GM21825 (cell line): ENCODE results near the gene TMEM40.
"Not testable (repeated sequence)": the region's sequence is repeated elsewhere in the genome, so short reads cannot be mapped to it uniquely, and the experiment has no call there.

Experiments
- ATAC-seq: cut with Tn5 transposase; IDR thresholded peaks from one replicate; pipeline ENCODE4 v1.9.1; 2021; ENCODE audit warnings: mild to moderate bottlenecking, moderate library complexity; ENCODE audit not compliant: unreplicated experiment

Gene TMEM40

GRCh38 chr3:12752102-12752501 lies 7.0 kb downstream of the TMEM40 start:
- no peak for ATAC-seq

- no peak for ATAC-seq
Measured at GRCh38 chr3:12751571-12751970, 7.5 kb downstream of the TMEM40 start.

- ATAC-seq, result peak; percentile 74
Measured at GRCh38 chr3:12750658-12751071, 8.4 kb downstream of the TMEM40 start.

GRCh38 chr3:12750223-12750622 lies 8.8 kb downstream of the TMEM40 start:
- ATAC-seq, result peak; percentile 22

GRCh38 chr3:12748477-12748876 lies 10.6 kb downstream of the TMEM40 start:
- ATAC-seq, result no peak

GRCh38 chr3:12746419-12746818 lies 12.6 kb downstream of the TMEM40 start:
- no peak for ATAC-seq

GRCh38 chr3:12744326-12744725 lies 14.7 kb downstream of the TMEM40 start:
- no peak for ATAC-seq

- ATAC-seq, result no peak
Measured at GRCh38 chr3:12743583-12743982, 15.5 kb downstream of the TMEM40 start.

- ATAC-seq, result no peak
Measured at GRCh38 chr3:12742330-12743107, 16.5 kb downstream of the TMEM40 start.

- ATAC-seq, result no peak
Measured at GRCh38 chr3:12741209-12741608, 17.9 kb downstream of the TMEM40 start.

GRCh38 chr3:12737833-12738232 lies 21.2 kb downstream of the TMEM40 start:
- no peak for ATAC-seq

- ATAC-seq, result no peak
Measured at GRCh38 chr3:12737319-12737718, 21.7 kb downstream of the TMEM40 start.

GRCh38 chr3:12734960-12735359 lies 24.1 kb downstream of the TMEM40 start:
- ATAC-seq, result no peak

GRCh38 chr3:12733566-12733965 lies 25.5 kb downstream of the TMEM40 start:
- ATAC-seq, result no peak

- ATAC-seq, result no peak
Measured at GRCh38 chr3:12730506-12731242, 28.4 kb downstream of the TMEM40 start.

GRCh38 chr3:12729051-12729651 lies 29.9 kb downstream of the TMEM40 start:
- ATAC-seq, result no peak

- ATAC-seq, result no peak
Measured at GRCh38 chr3:12727937-12728336, 31.1 kb downstream of the TMEM40 start.

- no peak for ATAC-seq
Measured at GRCh38 chr3:12727481-12727880, 31.6 kb downstream of the TMEM40 start.

- no peak for ATAC-seq
Measured at GRCh38 chr3:12725436-12725835, 33.6 kb downstream of the TMEM40 start.

GRCh38 chr3:12724794-12725193 lies 34.3 kb downstream of the TMEM40 start:
- no peak for ATAC-seq

GRCh38 chr3:12723362-12723761 lies 35.7 kb downstream of the TMEM40 start:
- ATAC-seq, result not testable (repeated sequence)

GRCh38 chr3:12722226-12722625 lies 36.8 kb downstream of the TMEM40 start:
- ATAC-seq, result no peak
